ENCODE data around the gene TNPO1. TPM values are rescaled to one million over a fixed set of nuclear protein-coding genes. Genes with fewer than 3 reads are reported as not detected.

Gene TNPO1
- polyA plus RNA-seq, 1 donor from 2014 or later, result 103 TPM

GRCh38 chr5:72850113-72850512, 33.7 kb downstream of the TNPO1 start:
- TF ChIP-seq MXI1 (conservative IDR thresholded peaks at IDR 0.05; ENCODE audit: poor library complexity, severe bottlenecking) (no peak), EP300 (conservative IDR thresholded peaks at IDR 0.05; ENCODE audit: poor library complexity, severe bottlenecking) (no peak), TAF1 (IDR thresholded peaks at IDR 0.05; ENCODE audit: low read depth) (no peak), SMC3 (conservative IDR thresholded peaks at IDR 0.05; ENCODE audit: poor library complexity) (no peak), CTCF (IDR thresholded peaks at IDR 0.05; ENCODE audit: poor library complexity, severe bottlenecking) (no peak), EZH2 (IDR thresholded peaks at IDR 0.05; ENCODE audit: borderline replicate concordance, insufficient read depth, low read length, poor library complexity, severe bottlenecking) (no peak), POLR2AphosphoS5 (IDR thresholded peaks at IDR 0.05) (no peak), RAD21 (conservative IDR thresholded peaks at IDR 0.05) (no peak), REST (IDR thresholded peaks at IDR 0.05; ENCODE audit: borderline replicate concordance) (no peak)
- peak overlapping the region; percentile 59 for H3K4me2 ChIP-seq (ENCODE audit: low read length)
- H3K9me2 ChIP-seq (ENCODE audit: insufficient read depth, low read length), result no peaks in the 10 kb centered on the region
- H3K9ac ChIP-seq (ENCODE audit: low read length), result no peak overlapping the region
- no peak overlapping the region for H3K27ac ChIP-seq (ENCODE audit: low read length)
- no peaks in the 10 kb centered on the region for H3K9me3 ChIP-seq (ENCODE audit: low read length)
- peaks cover 6% of the 10 kb centered on the region for H3F3A ChIP-seq (ENCODE audit: insufficient read depth, low read length, poor library complexity, severe bottlenecking)
- no peak overlapping the region for H2AFZ ChIP-seq (ENCODE audit: low read depth, low read length)
- peaks cover 67% of the 10 kb centered on the region for H4K20me1 ChIP-seq (ENCODE audit: insufficient read depth)
- peaks cover 89% of the 10 kb centered on the region for H3K79me2 ChIP-seq (replicated peaks; ENCODE audit: insufficient read depth, low read length)
- H3K27me3 ChIP-seq (ENCODE audit: insufficient read depth, low read depth, low read length), result no peaks in the 10 kb centered on the region
- peak overlapping the region; percentile 64 for H3K4me3 ChIP-seq (ENCODE audit: low read length)
- H3K36me3 ChIP-seq (ENCODE audit: insufficient read depth, low read length), result peaks cover 7% of the 10 kb centered on the region

- Histone ChIP-seq H3K27ac (ENCODE audit: low read length) (no peak overlapping the region), H3K27me3 (ENCODE audit: insufficient read depth, low read depth, low read length) (no peaks in the 10 kb centered on the region), H3K79me2 (replicated peaks; ENCODE audit: insufficient read depth, low read length) (peaks cover 78% of the 10 kb centered on the region), H3K4me2 (ENCODE audit: low read length) (no peak overlapping the region), H3F3A (ENCODE audit: insufficient read depth, low read length, poor library complexity, severe bottlenecking) (peaks cover 6% of the 10 kb centered on the region), H3K9me3 (ENCODE audit: low read length) (no peaks in the 10 kb centered on the region), H4K20me1 (ENCODE audit: insufficient read depth) (peaks cover 47% of the 10 kb centered on the region), H2AFZ (ENCODE audit: low read depth, low read length) (no peak overlapping the region), H3K4me3 (ENCODE audit: low read length) (no peak overlapping the region), H3K9me2 (ENCODE audit: insufficient read depth, low read length) (no peaks in the 10 kb centered on the region), H3K36me3 (ENCODE audit: insufficient read depth, low read length) (peaks cover 7% of the 10 kb centered on the region), H3K9ac (ENCODE audit: low read length) (no peak overlapping the region)
- TF ChIP-seq POLR2AphosphoS5 (IDR thresholded peaks at IDR 0.05) (no peak), TAF1 (IDR thresholded peaks at IDR 0.05; ENCODE audit: low read depth) (no peak), EP300 (conservative IDR thresholded peaks at IDR 0.05; ENCODE audit: poor library complexity, severe bottlenecking) (no peak), MXI1 (conservative IDR thresholded peaks at IDR 0.05; ENCODE audit: poor library complexity, severe bottlenecking) (no peak), CTCF (IDR thresholded peaks at IDR 0.05; ENCODE audit: poor library complexity, severe bottlenecking) (no peak), EZH2 (IDR thresholded peaks at IDR 0.05; ENCODE audit: borderline replicate concordance, insufficient read depth, low read length, poor library complexity, severe bottlenecking) (no peak), SMC3 (conservative IDR thresholded peaks at IDR 0.05; ENCODE audit: poor library complexity) (no peak), RAD21 (conservative IDR thresholded peaks at IDR 0.05) (no peak), REST (IDR thresholded peaks at IDR 0.05; ENCODE audit: borderline replicate concordance) (no peak)
Measured at GRCh38 chr5:72852356-72852755, 35.9 kb downstream of the TNPO1 start.
